NCI-H187 (cell line): Measurements from ENCODE around the gene EPO.
"Not testable (repeated sequence)": the region's sequence is repeated elsewhere in the genome, so short reads cannot be mapped to it uniquely, and the experiment has no call there.

Source experiments
- DNase-seq, 2 experiments: peaks; one replicate each; lab custom pipeline; 2025; lab: John Stamatoyannopoulos, UW

EPO gene

DNA sequence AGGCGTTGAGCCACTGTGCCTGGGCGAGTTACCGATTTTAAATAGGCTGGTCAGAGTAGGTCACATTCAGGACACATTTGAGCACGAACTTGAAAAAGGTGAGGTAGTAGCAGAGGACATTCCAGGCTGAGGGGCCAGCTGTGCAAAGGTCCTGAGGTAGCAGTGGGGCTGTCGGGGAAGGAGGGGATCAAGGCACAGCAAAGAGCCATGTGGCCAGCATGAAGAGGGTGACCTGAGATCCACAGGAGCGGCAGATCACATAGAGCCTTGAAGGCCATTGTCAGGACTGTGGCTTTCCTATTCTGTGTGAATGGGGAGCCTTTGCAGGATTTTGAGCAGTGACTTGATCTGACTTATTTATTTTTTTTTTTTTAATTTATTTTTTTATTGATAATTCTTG, 19.7 kb downstream of the EPO start:
- no peak for DNase-seq

GRCh38 chr7:100744605-100745004, 24.3 kb downstream of the EPO start:
- no peak for DNase-seq

GRCh38 chr7:100745184-100745583, 24.9 kb downstream of the EPO start:
- no peak for DNase-seq

GRCh38 chr7:100752994-100753393, 32.7 kb downstream of the EPO start:
- no peak for DNase-seq

DNA sequence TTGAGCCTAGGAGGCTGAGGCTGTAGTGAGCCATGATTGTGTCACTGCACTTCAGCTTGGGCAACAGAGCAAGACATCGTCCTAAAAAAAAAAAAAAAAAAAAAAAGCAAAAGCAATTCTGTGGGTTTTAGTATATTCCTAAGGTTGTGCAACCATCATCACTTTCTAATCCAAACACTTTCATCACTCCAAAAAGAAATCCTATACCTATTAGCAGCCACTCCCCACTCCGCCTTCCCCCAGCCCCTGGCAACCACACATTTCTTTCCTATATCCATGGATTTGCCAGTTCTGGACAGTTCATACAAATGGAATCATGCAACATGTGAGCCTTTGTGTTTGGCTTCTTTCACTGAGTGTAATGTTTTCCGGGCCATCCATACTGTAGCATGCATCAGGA, 33.5 kb downstream of the EPO start:
- no peak for DNase-seq

- no peak for DNase-seq
Measured at GRCh38 chr7:100759357-100760171, 39.3 kb downstream of the EPO start.

DNA sequence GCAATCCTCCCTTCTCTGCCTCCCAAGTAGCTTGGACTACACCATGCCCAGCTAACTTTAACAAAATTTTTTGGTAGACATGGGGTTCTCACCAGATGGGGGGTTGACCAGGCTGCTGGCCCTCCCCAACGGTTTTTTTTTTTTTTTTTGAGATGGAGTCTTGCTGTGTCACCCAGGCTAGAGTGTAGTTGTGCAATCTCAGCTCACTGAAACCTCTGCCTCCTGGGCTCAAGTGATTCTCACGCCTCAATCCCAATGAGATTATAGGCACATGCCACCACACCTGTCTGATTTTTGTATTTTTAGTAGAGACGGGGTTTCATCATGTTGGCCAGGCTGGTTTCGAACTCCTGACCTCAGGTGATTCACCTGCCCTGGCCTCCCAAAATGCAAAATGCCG, 42.6 kb downstream of the EPO start:
- DNase-seq: not testable (repeated sequence)

GRCh38 chr7:100763556-100764140, 43.4 kb downstream of the EPO start:
- no peak for DNase-seq

DNA sequence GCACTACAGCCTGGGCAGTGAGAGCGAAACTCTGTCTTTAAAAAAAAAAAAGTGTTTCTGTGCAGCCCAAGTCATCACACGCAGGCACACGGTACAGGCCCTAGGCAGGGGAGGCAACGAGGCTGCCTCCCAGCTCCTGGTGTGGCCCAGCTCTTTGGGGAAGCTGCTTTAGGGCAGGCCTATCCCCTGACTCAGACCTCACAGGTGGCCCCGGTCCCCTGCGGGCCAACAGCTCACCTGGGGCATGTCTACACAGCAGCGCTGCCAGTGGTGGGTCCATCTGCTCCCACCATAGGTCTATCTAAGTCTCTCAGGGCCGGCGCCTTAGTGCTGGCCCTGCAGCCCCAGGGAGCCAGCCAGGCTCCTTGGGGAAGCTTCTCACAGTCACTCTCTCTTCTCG, 44.6 kb downstream of the EPO start:
- DNase-seq: no peak

- DNase-seq: no peak
Measured at GRCh38 chr7:100765250-100765649, 45.0 kb downstream of the EPO start.

DNA sequence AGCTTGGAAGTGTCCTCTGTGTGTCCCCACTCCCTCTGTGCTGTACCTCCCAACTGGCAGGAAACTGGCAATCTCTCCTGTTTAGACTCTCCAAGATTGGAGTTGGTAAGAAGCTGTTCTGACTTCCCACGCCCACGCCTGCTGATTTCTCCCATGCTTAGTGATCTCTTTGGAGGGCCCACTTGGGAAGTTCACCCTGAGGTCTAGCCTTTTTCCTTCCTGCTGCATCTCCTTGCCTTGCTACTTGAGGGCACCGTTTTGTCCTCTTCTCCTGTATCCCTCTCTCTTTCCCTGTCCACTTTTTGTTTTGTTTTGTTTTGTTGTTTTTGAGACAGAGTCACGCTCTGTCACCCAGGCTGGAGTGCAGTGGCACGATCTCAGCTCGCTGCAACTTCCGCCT, 48.5 kb downstream of the EPO start:
- no peak for DNase-seq
